GM12878 (cell line): Measurements from ENCODE around the gene FAM83G. TPM values are rescaled to one million over a fixed set of nuclear protein-coding genes. Genes with fewer than 3 reads are reported as not detected.
"Not testable (repeated sequence)": the region's sequence is repeated elsewhere in the genome, so short reads cannot be mapped to it uniquely, and the experiment has no call there.

Source experiments
- ATAC-seq: fragments of 200-7000 bp; cut with Tn5 transposase; 3 replicates; pipeline ENCODE4 v1.9.1; 2020; ENCODE audit warnings: mild to moderate bottlenecking, moderate library complexity
- BruUV-seq: library from RNA; stranded (reverse); fragments of 400-500 nt; replicated peaks from 2 replicates; lab custom pipeline; 2021; lab: Mats Ljungman, UMichigan
- CTCF ChIA-PET: fragments of 300-600 bp; sonication (Branson Sonifier 250); formaldehyde crosslinking; extraction: SDS; loops from one replicate; lab custom pipeline; 2021; ENCODE audit warnings: inconsistent platforms; lab: Yijun Ruan, JAX
- POLR2A ChIA-PET: fragments of 350-600 bp; formaldehyde crosslinking; extraction: SDS; loops from one replicate; lab custom pipeline; 2021; ENCODE audit warnings: inconsistent platforms; lab: Charles Lee
- RAD21 ChIA-PET: fragments of 300-600 bp; sonication (Branson Sonifier 250); formaldehyde crosslinking; loops from one replicate; lab custom pipeline; 2023; ENCODE audit warnings: antibody characterized with exemption; ENCODE audit not compliant: unreplicated experiment; lab: Charles Lee
- SMC1A ChIA-PET: fragments of 300-600 bp; sonication (Branson Sonifier 250); formaldehyde crosslinking; loops from one replicate; lab custom pipeline; 2023; ENCODE audit not compliant: unreplicated experiment, uncharacterized antibody; lab: Charles Lee
- DNase-seq: peaks from one replicate; pipeline ENCODE4 v3.0.0-alpha.2; 2011; ENCODE audit warnings: low read depth, low spot score
- FAIRE-seq: peaks from 3 replicates; lab custom pipeline; 2011; peaks lifted over from hg19 to GRCh38; lab: Jason Lieb, UNC
- H2AFZ ChIP-seq: 2 replicates; pipeline ENCODE4 v1.6.0; 2011; ENCODE audit warnings: low read depth, low read length, control low read depth; ENCODE audit not compliant: control insufficient read depth
- H3K27ac ChIP-seq: 2 replicates; pipeline ENCODE4 v1.5.1; 2011; ENCODE audit warnings: control low read depth; ENCODE audit not compliant: control insufficient read depth, insufficient read depth
- H3K27me3 ChIP-seq, 2 experiments: replicated peaks in 1 of 2; 2 replicates each; pipeline versions ENCODE4 v1.6.0 to v1.6.1; 2011; ENCODE audit warnings: low read length in 1 of 2; ENCODE audit not compliant: control insufficient read depth in 2 of 2, insufficient read depth in 2 of 2
- H3K36me3 ChIP-seq, 2 experiments: 2 replicates each; pipeline ENCODE4 v1.5.1; 2011; ENCODE audit warnings: low read length in 1 of 2; ENCODE audit not compliant: control insufficient read depth in 2 of 2, insufficient read depth in 2 of 2
- H3K4me1 ChIP-seq: 2 replicates; pipeline ENCODE4 v1.6.1; 2011; ENCODE audit warnings: mild to moderate bottlenecking, low read length, moderate library complexity, mixed read lengths; ENCODE audit not compliant: control insufficient read depth, insufficient read depth
- H3K4me2 ChIP-seq: 2 replicates; pipeline ENCODE4 v1.6.0; 2011; ENCODE audit warnings: control low read depth; ENCODE audit not compliant: control insufficient read depth, insufficient read depth
- H3K4me3 ChIP-seq: fragments of 200-600 bp; sonication (generic); 2 replicates; pipeline ENCODE4 v1.5.1; 2016
- H3K79me2 ChIP-seq: 2 replicates; pipeline ENCODE4 v1.6.0; 2011; ENCODE audit warnings: low read length; ENCODE audit not compliant: control insufficient read depth, insufficient read depth
- H3K9ac ChIP-seq: 2 replicates; pipeline ENCODE4 v1.8.0; 2011; ENCODE audit warnings: low read length, control low read depth, mixed read lengths; ENCODE audit not compliant: control insufficient read depth, insufficient read depth
- H3K9me3 ChIP-seq: replicated peaks from 3 replicates; pipeline ENCODE4 v1.5.1; 2011; ENCODE audit warnings: mild to moderate bottlenecking, low read length; ENCODE audit not compliant: control insufficient read depth, insufficient read depth
- H4K20me1 ChIP-seq: 2 replicates; pipeline ENCODE4 v1.6.0; 2011; ENCODE audit not compliant: control insufficient read depth, insufficient read depth
- NBN ChIP-seq: fragments of 450-650 bp; IDR thresholded peaks from 2 replicates; pipeline ENCODE4 v1.6.1; 2016
- POLR2AphosphoS2 ChIP-seq: IDR thresholded peaks from 2 replicates; pipeline ENCODE4 v1.6.1; 2011; ENCODE audit warnings: low read depth, mild to moderate bottlenecking, low read length, improper control_type of control experiment, moderate library complexity
- RELB ChIP-seq: fragments of 450-650 bp; IDR thresholded peaks from 2 replicates; pipeline ENCODE4 v1.6.1; 2017; ENCODE audit warnings: low read depth, mild to moderate bottlenecking, moderate library complexity
- WGBS: methylation state at CpG from one replicate; pipeline ENCODE4 v1.1.6; 2016; ENCODE audit warnings: low lambda C conversion rate; ENCODE audit not compliant: insufficient replicate concordance, insufficient coverage; ENCODE audit errors: missing lambda C conversion rate; 5-methylcytosine and 5-hydroxymethylcytosine counted together
- in situ Hi-C: fragments of 300-500 bp; cut with MboI; formaldehyde crosslinking; loops from 9 replicates; pipeline ENCODE4 v1.14.3; 2018; ENCODE audit warnings: mixed read lengths
- intact Hi-C: fragments of 100-400 bp; cut with micrococcal nuclease; formaldehyde crosslinking; loops from one replicate; pipeline ENCODE4 v1.14.2; 2022; ENCODE audit not compliant: unreplicated experiment
- polyA plus RNA-seq, 11 experiments: library from polyadenylated mRNA; depleted of rRNA in 4 of 11; unstranded in 6 of 11; stranded (reverse) in 5 of 11; fragments of >200 nt; fragmentation: Nextera tagmentation in 4 of 11; fragmentation: Illumina TruSeq in 1 of 11; extraction: Ambion mirVana in 4 of 11; extraction: Trizol in 1 of 11; gene quantifications; 1 replicate in 1 of 11; 2 replicates in 10 of 11; pipeline versions ENCODE4 v1.2.1 to v1.2.3, GENCODE V29; 2011 to 2016; ENCODE audit warnings: inconsistent platforms in 2 of 11, missing spikeins in 2 of 11, low read depth in 1 of 11
- total RNA-seq, 4 experiments: library from RNA; depleted of rRNA in 3 of 4; stranded (reverse); fragments of >200 nt in 3 of 4; fragmentation: Illumina TruSeq in 1 of 4; extraction: Trizol in 1 of 4; gene quantifications; 2 replicates each; pipeline versions ENCODE4 v1.2.1 to v1.2.3, GENCODE V29; 2013 to 2021

Gene FAM83G
- total and polyA plus RNA-seq, 10 of the 15 experiments (the other 5 are each of a cell fraction or from before 2014, with no cell fraction given) = 0.03 to 16.7 (median 6.5) TPM

GRCh38 chr17:18956581-18956980 lies 48.0 kb downstream of the FAM83G start:
- intact Hi-C loops = no loop called here
- no TSS peak for BruUV-seq
- Histone ChIP-seq H3K4me3 (no peak overlapping the region), H3K79me2 (no peaks in the 10 kb centered on the region), H3K9ac (no peak overlapping the region), H2AFZ (no peak overlapping the region), H3K4me1 (peaks cover 8% of the 10 kb centered on the region), H3K27ac (no peak overlapping the region), H4K20me1 (no peaks in the 10 kb centered on the region), H3K36me3 (no peaks in the 10 kb centered on the region), H3K9me3 (no peaks in the 10 kb centered on the region), H3K4me2 (no peak overlapping the region), H3K27me3 (no peaks in the 10 kb centered on the region)
- ChIA-PET RAD21 (no interaction called here), CTCF (interaction anchor here (1.0 to 1.8 kb wide), 4 partner anchors 18 to 98 kb away, joined by 3 to 5 read pairs (median 5); partner anchors contain the start of gene PRPSAP2), POLR2A (no interaction called here), SMC1A (interaction anchor here (0.8 kb wide), 1 partner anchor 32 kb away, joined by 3 read pairs; no protein-coding TSS in a partner anchor)
- ATAC-seq (no peak), DNase-seq (no peak), FAIRE-seq (no peak)
- in situ Hi-C loops = no loop called here
- TF ChIP-seq POLR2AphosphoS2 (no peak), RELB (no peak), NBN (no peak)
- WGBS = 43% methylated on average over 3 of the region's 3 CpGs

GRCh38 chr17:18956021-18956420 lies 48.5 kb downstream of the FAM83G start:
- intact Hi-C loops, H4K20me1 ChIP-seq, H3K9me3 ChIP-seq, H3K9ac ChIP-seq, DNase-seq, H3K4me3 ChIP-seq, H3K79me2 ChIP-seq, FAIRE-seq, in situ Hi-C loops, H3K27me3 ChIP-seq, ATAC-seq, H3K36me3 ChIP-seq, H3K4me2 ChIP-seq, H3K4me1 ChIP-seq, BruUV-seq, H2AFZ ChIP-seq, RAD21 ChIA-PET, H3K27ac ChIP-seq: not testable (repeated sequence)
- ChIA-PET POLR2A (interaction anchor here (0.6 kb wide), 1 partner anchor 55 kb away, joined by 4 read pairs; no protein-coding TSS in a partner anchor), CTCF (interaction anchor here (1.0 to 1.2 kb wide), 3 partner anchors 17 to 57 kb away, joined by 3 to 5 read pairs (median 5); no protein-coding TSS in a partner anchor), SMC1A (interaction anchor here (0.8 kb wide), 1 partner anchor 31 kb away, joined by 3 read pairs; no protein-coding TSS in a partner anchor)
- 80% methylated on average over 6 of the region's 6 CpGs for WGBS
